HepG2 (cell line): ENCODE data around the gene INPP4B. TPM values are rescaled to one million over a fixed set of nuclear protein-coding genes. Genes with fewer than 3 reads are reported as not detected.

ENCODE experiments used
- ATAC-seq: fragments of 200-7000 bp; cut with Tn5 transposase; 3 replicates; pipeline ENCODE4 v1.9.1; 2020; ENCODE audit warnings: mild to moderate bottlenecking, moderate library complexity
- BruUV-seq: library from RNA; stranded (reverse); fragments of 400-500 nt; replicated peaks from 2 replicates; lab custom pipeline; 2021; lab: Mats Ljungman, UMichigan
- CTCF ChIA-PET: fragments of 300-600 bp; formaldehyde crosslinking; extraction: SDS; loops from one replicate; lab custom pipeline; 2021; ENCODE audit warnings: low total read pairs, inconsistent platforms, low intra/inter-chr PET ratio; lab: Yijun Ruan, JAX
- POLR2A ChIA-PET: fragments of 350-600 bp; sonication (Branson Sonifier 250); formaldehyde crosslinking; loops from one replicate; lab custom pipeline; 2020; ENCODE audit warnings: antibody characterized with exemption, inconsistent platforms; lab: Yijun Ruan, JAX
- DNase-seq: peaks from one replicate; pipeline ENCODE4 v3.0.0-alpha.2; 2015; ENCODE audit warnings: low spot score
- FAIRE-seq: peaks from 3 replicates; lab custom pipeline; 2011; peaks lifted over from hg19 to GRCh38; lab: Jason Lieb, UNC
- H2AFZ ChIP-seq: one replicate; pipeline ENCODE4 v1.6.1; 2011; ENCODE audit warnings: low read length, inconsistent platforms
- H3K27ac ChIP-seq: fragments of 300-600 bp; 3 replicates; pipeline ENCODE4 v1.8.0; 2011; ENCODE audit warnings: mixed run types, mild to moderate bottlenecking, mixed read lengths, low read length, inconsistent platforms; ENCODE audit not compliant: insufficient read depth; ENCODE audit errors: extremely low read length
- H3K27me3 ChIP-seq, 2 experiments: fragments of 200-600 bp in 1 of 2; 2 replicates in 1 of 2; 3 replicates in 1 of 2; pipeline versions ENCODE4 v1.6.0 to v1.8.0; 2011; ENCODE audit warnings: low read length in 2 of 2, mild to moderate bottlenecking in 2 of 2, moderate library complexity in 2 of 2, inconsistent platforms in 1 of 2; ENCODE audit not compliant: insufficient read depth in 2 of 2, control insufficient read depth in 1 of 2
- H3K36me3 ChIP-seq, 2 experiments: fragments of 200-600 bp in 1 of 2; replicated peaks in 1 of 2; 2 replicates in 1 of 2; 3 replicates in 1 of 2; pipeline versions ENCODE4 v1.5.1 to v1.8.0; 2011; ENCODE audit warnings: low read length in 2 of 2, inconsistent platforms in 1 of 2; ENCODE audit not compliant: insufficient read depth in 2 of 2, control insufficient read depth in 1 of 2
- H3K4me1 ChIP-seq: 2 replicates; pipeline ENCODE4 v1.5.1; 2012; ENCODE audit warnings: low read length, inconsistent platforms; ENCODE audit not compliant: insufficient read depth
- H3K4me2 ChIP-seq: 2 replicates; pipeline ENCODE4 v1.6.0; 2011; ENCODE audit warnings: low read depth, low read length, inconsistent platforms
- H3K4me3 ChIP-seq, 3 experiments: fragments of 200-600 bp in 1 of 3; sonication (generic), shearing (Covaris generic) in 1 of 3; replicated peaks in 1 of 3; 2 replicates each; pipeline ENCODE4 v1.5.1; 2011 to 2016; ENCODE audit warnings: low read length in 3 of 3, inconsistent platforms in 2 of 3, low read depth in 2 of 3, mild to moderate bottlenecking in 2 of 3, control low read depth in 1 of 3, mixed read lengths in 1 of 3; ENCODE audit not compliant: insufficient read depth in 1 of 3
- H3K79me2 ChIP-seq: one replicate; pipeline ENCODE4 v1.6.1; 2011; ENCODE audit warnings: low read length, inconsistent platforms; ENCODE audit not compliant: insufficient read depth
- H3K9ac ChIP-seq: 2 replicates; pipeline ENCODE4 v1.6.0; 2011; ENCODE audit warnings: mild to moderate bottlenecking, low read depth, low read length, inconsistent platforms; ENCODE audit not compliant: insufficient read depth
- H3K9me3 ChIP-seq: 2 replicates; pipeline ENCODE4 v1.5.1; 2012; ENCODE audit warnings: mild to moderate bottlenecking, low read length
- H4K20me1 ChIP-seq: 2 replicates; pipeline ENCODE4 v1.6.0; 2011; ENCODE audit warnings: inconsistent platforms, mild to moderate bottlenecking, low read length, moderate library complexity; ENCODE audit not compliant: insufficient read depth
- CHD2 ChIP-seq: IDR thresholded peaks from 2 replicates; pipeline ENCODE4 v1.6.1; 2011; ENCODE audit warnings: low read depth, low read length, improper control_type of control experiment
- CREM ChIP-seq, 2 experiments: sonication (generic) in 1 of 2; formaldehyde crosslinking in 1 of 2; IDR thresholded peaks; 2 replicates each; pipeline versions ENCODE4 v1.4.0 to v1.6.1; 2016 to 2020; ENCODE audit warnings: antibody characterized with exemption in 1 of 2, mild to moderate bottlenecking in 1 of 2, missing genetic modification reagents in 1 of 2
- DR1 ChIP-seq: sonication (generic); formaldehyde crosslinking; IDR thresholded peaks from 2 replicates; pipeline ENCODE4 v1.8.0; 2021; ENCODE audit warnings: mild to moderate bottlenecking, missing genetic modification reagents, inconsistent platforms
- GTF3A ChIP-seq: sonication (generic); formaldehyde crosslinking; conservative IDR thresholded peaks from 2 replicates; pipeline ENCODE4 v1.4.0; 2020; ENCODE audit warnings: mild to moderate bottlenecking, missing genetic modification reagents
- KDM1A ChIP-seq: IDR thresholded peaks from 2 replicates; pipeline ENCODE4 v1.6.1; 2016; ENCODE audit warnings: missing compliant biosample characterization
- NFRKB ChIP-seq: fragments of 450-650 bp; IDR thresholded peaks from 2 replicates; pipeline ENCODE4 v1.6.1; 2017
- ONECUT2 ChIP-seq: sonication (generic); formaldehyde crosslinking; IDR thresholded peaks from 2 replicates; pipeline ENCODE4 v1.4.0; 2020; ENCODE audit warnings: missing genetic modification reagents
- RFX1 ChIP-seq: fragments of 450-650 bp; IDR thresholded peaks from 2 replicates; pipeline ENCODE4 v1.6.1; 2017
- SMYD3 ChIP-seq: sonication (generic); formaldehyde crosslinking; IDR thresholded peaks from 2 replicates; pipeline ENCODE4 v1.8.1; 2023; ENCODE audit warnings: mild to moderate bottlenecking, missing genetic modification reagents
- SRY ChIP-seq: sonication (generic); formaldehyde crosslinking; IDR thresholded peaks from 2 replicates; pipeline ENCODE4 v1.8.0; 2022; ENCODE audit warnings: mild to moderate bottlenecking, missing genetic modification reagents
- ZBTB20 ChIP-seq: sonication (generic); formaldehyde crosslinking; IDR thresholded peaks from 2 replicates; pipeline ENCODE4 v1.8.1; 2023; ENCODE audit warnings: missing genetic modification reagents, low read depth, mild to moderate bottlenecking, borderline replicate concordance
- ZC3H4 ChIP-seq: sonication (generic); formaldehyde crosslinking; IDR thresholded peaks from 2 replicates; pipeline ENCODE4 v1.4.0; 2020; ENCODE audit warnings: missing genetic modification reagents, borderline replicate concordance
- ZNF24 ChIP-seq: fragments of 450-650 bp; IDR thresholded peaks from 2 replicates; pipeline ENCODE4 v1.6.1; 2017; ENCODE audit warnings: antibody characterized with exemption, mild to moderate bottlenecking
- ZNF335 ChIP-seq: sonication (generic); formaldehyde crosslinking; IDR thresholded peaks from 2 replicates; pipeline ENCODE4 v1.4.0; 2020; ENCODE audit warnings: missing genetic modification reagents
- ZNF883 ChIP-seq: sonication (generic); formaldehyde crosslinking; IDR thresholded peaks from 2 replicates; pipeline ENCODE4 v1.5.1; 2020; ENCODE audit warnings: mild to moderate bottlenecking, missing genetic modification reagents; ENCODE audit errors: not compliant biosample characterization
- WGBS: methylation state at CpG from one replicate; pipeline ENCODE4 v1.1.6; 2017; ENCODE audit warnings: low lambda C conversion rate; 5-methylcytosine and 5-hydroxymethylcytosine counted together
- in situ Hi-C: cut with HindIII; loops from 2 replicates; pipeline ENCODE4 v1.10.0; 2017; ENCODE audit warnings: low pct_unique_long_range_greater_than_20kb; ENCODE audit not compliant: extremely low pct_ligation_motif_present
- intact Hi-C: fragments of 100-400 bp; cut with micrococcal nuclease; formaldehyde crosslinking; loops from one replicate; pipeline ENCODE4 v1.10.0; 2022; ENCODE audit not compliant: unreplicated experiment
- polyA plus RNA-seq, 8 experiments: library from polyadenylated mRNA; depleted of rRNA in 3 of 8; stranded (reverse) in 7 of 8; unstranded in 1 of 8; fragments of >200 nt; fragmentation: Illumina TruSeq in 4 of 8; extraction: Trizol in 4 of 8; gene quantifications; 2 replicates each; pipeline versions ENCODE4 v1.2.1 to v1.2.3, GENCODE V29; 2011 to 2016; ENCODE audit warnings: low read depth in 4 of 8, missing spikeins in 1 of 8, mixed read lengths in 1 of 8; ENCODE audit not compliant: insufficient read depth in 1 of 8
- total RNA-seq, 5 experiments: library from RNA; depleted of rRNA; stranded (reverse); fragments of >200 nt; fragmentation: Illumina TruSeq; extraction: Trizol; gene quantifications; 2 replicates each; pipeline ENCODE4 v1.2.3, GENCODE V29; 2016; ENCODE audit warnings: low read depth in 1 of 5
- TF ChIP-seq, protein P1 (sequence below): sonication (generic); formaldehyde crosslinking; IDR thresholded peaks from 2 replicates; pipeline ENCODE4 v1.4.0; 2020; ENCODE audit warnings: mild to moderate bottlenecking, missing genetic modification reagents
- TF ChIP-seq, protein P2 (sequence below): sonication (generic); formaldehyde crosslinking; conservative IDR thresholded peaks from 2 replicates; pipeline ENCODE4 v1.4.0; 2020; ENCODE audit warnings: missing genetic modification reagents
- TF ChIP-seq, protein P3 (sequence below): sonication (generic); formaldehyde crosslinking; IDR thresholded peaks from 2 replicates; pipeline ENCODE4 v1.4.0; 2020; ENCODE audit warnings: missing genetic modification reagents, borderline replicate concordance

The INPP4B gene
- total and polyA plus RNA-seq, 2 of the 13 experiments (the other 11 are each of a cell fraction or from before 2014, with no cell fraction given) = not detected

DNA sequence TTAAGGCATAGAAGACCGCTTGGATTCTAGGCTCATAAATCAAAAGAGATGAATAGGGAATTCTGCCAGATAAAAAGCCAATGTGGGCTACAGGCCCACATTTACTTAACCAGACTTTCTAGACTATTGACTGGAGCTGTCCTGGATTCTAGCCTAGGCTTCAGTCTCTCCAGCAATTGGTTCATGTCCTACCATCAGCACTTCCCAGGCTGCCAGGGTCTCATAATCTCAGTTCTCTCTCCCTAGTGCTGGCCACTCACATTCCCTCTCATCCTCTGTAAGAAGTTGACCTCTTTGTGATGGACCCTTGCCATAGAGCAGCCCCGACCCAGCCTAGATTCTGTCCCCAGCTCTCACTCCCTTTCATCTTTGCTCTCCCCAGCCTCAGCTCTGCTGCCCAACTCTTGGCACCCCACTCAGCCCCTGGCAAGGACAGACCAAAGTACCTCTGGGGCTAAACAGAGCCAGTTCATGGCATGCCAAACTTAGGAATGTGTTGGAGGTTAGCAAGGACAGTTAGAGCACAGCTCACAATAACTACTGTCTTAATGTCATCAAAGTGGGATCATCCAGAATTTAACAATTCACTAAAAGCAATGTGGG, 396.2 kb downstream of the INPP4B start:
- ATAC-seq (no peak), DNase-seq (no peak), FAIRE-seq (no peak)
- Histone ChIP-seq H3K79me2 (no peaks in the 10 kb centered on the region), H4K20me1 (no peaks in the 10 kb centered on the region), H2AFZ (no peak overlapping the region), H3K4me3 (no peak overlapping the region), H3K9ac (no peak overlapping the region), H3K9me3 (no peaks in the 10 kb centered on the region), H3K27me3 (no peaks in the 10 kb centered on the region), H3K27ac (no peak overlapping the region), H3K4me1 (no peaks in the 10 kb centered on the region), H3K4me2 (no peak overlapping the region), H3K36me3 (no peaks in the 10 kb centered on the region)
- 22% methylated on average over 2 of the region's 2 CpGs for WGBS
- TF ChIP-seq CREM (IDR thresholded peaks at IDR 0.05) (no peak), CREM (CRISPR knock-in tag; IDR thresholded peaks at IDR 0.05) (no peak), ZC3H4 (CRISPR knock-in tag) (no peak), GTF3A (CRISPR knock-in tag) (no peak), ZBTB20 (CRISPR knock-in tag) (no peak), SRY (CRISPR knock-in tag) (no peak), ZNF24 (no peak), KDM1A (no peak), ZNF883 (no peak), ZNF335 (CRISPR knock-in tag) (no peak), NFRKB (no peak), ONECUT2 (CRISPR knock-in tag) (no peak), CHD2 (no peak), SMYD3 (CRISPR knock-in tag) (no peak), RFX1 (no peak), DR1 (CRISPR knock-in tag) (no peak)
- TF ChIP-seq, protein P1, sequence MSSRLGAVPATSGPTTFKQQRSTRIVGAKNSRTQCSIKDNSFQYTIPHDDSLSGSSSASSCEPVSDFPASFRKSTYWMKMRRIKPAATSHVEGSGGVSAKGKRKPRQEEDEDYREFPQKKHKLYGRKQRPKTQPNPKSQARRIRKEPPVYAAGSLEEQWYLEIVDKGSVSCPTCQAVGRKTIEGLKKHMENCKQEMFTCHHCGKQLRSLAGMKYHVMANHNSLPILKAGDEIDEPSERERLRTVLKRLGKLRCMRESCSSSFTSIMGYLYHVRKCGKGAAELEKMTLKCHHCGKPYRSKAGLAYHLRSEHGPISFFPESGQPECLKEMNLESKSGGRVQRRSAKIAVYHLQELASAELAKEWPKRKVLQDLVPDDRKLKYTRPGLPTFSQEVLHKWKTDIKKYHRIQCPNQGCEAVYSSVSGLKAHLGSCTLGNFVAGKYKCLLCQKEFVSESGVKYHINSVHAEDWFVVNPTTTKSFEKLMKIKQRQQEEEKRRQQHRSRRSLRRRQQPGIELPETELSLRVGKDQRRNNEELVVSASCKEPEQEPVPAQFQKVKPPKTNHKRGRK = no peak
- TF ChIP-seq, protein P2, sequence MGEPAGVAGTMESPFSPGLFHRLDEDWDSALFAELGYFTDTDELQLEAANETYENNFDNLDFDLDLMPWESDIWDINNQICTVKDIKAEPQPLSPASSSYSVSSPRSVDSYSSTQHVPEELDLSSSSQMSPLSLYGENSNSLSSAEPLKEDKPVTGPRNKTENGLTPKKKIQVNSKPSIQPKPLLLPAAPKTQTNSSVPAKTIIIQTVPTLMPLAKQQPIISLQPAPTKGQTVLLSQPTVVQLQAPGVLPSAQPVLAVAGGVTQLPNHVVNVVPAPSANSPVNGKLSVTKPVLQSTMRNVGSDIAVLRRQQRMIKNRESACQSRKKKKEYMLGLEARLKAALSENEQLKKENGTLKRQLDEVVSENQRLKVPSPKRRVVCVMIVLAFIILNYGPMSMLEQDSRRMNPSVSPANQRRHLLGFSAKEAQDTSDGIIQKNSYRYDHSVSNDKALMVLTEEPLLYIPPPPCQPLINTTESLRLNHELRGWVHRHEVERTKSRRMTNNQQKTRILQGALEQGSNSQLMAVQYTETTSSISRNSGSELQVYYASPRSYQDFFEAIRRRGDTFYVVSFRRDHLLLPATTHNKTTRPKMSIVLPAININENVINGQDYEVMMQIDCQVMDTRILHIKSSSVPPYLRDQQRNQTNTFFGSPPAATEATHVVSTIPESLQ (CRISPR knock-in tag) = no peak
- TF ChIP-seq, protein P3, sequence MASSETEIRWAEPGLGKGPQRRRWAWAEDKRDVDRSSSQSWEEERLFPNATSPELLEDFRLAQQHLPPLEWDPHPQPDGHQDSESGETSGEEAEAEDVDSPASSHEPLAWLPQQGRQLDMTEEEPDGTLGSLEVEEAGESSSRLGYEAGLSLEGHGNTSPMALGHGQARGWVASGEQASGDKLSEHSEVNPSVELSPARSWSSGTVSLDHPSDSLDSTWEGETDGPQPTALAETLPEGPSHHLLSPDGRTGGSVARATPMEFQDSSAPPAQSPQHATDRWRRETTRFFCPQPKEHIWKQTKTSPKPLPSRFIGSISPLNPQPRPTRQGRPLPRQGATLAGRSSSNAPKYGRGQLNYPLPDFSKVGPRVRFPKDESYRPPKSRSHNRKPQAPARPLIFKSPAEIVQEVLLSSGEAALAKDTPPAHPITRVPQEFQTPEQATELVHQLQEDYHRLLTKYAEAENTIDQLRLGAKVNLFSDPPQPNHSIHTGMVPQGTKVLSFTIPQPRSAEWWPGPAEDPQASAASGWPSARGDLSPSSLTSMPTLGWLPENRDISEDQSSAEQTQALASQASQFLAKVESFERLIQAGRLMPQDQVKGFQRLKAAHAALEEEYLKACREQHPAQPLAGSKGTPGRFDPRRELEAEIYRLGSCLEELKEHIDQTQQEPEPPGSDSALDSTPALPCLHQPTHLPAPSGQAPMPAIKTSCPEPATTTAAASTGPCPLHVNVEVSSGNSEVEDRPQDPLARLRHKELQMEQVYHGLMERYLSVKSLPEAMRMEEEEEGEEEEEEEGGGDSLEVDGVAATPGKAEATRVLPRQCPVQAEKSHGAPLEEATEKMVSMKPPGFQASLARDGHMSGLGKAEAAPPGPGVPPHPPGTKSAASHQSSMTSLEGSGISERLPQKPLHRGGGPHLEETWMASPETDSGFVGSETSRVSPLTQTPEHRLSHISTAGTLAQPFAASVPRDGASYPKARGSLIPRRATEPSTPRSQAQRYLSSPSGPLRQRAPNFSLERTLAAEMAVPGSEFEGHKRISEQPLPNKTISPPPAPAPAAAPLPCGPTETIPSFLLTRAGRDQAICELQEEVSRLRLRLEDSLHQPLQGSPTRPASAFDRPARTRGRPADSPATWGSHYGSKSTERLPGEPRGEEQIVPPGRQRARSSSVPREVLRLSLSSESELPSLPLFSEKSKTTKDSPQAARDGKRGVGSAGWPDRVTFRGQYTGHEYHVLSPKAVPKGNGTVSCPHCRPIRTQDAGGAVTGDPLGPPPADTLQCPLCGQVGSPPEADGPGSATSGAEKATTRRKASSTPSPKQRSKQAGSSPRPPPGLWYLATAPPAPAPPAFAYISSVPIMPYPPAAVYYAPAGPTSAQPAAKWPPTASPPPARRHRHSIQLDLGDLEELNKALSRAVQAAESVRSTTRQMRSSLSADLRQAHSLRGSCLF (CRISPR knock-in tag) = no peak
- no TSS peak for BruUV-seq
- ChIA-PET CTCF (no interaction called here), POLR2A (no interaction called here)
- intact Hi-C loops (no loop called here), in situ Hi-C loops (no loop called here)
